GM19025 (cell line): ENCODE data around the gene PTPRN2.
"Not testable (repeated sequence)": the region's sequence is repeated elsewhere in the genome, so short reads cannot be mapped to it uniquely, and the experiment has no call there.

Experiments
- ATAC-seq: cut with Tn5 transposase; IDR thresholded peaks from one replicate; pipeline ENCODE4 v1.9.1; 2021; ENCODE audit warnings: mild to moderate bottlenecking, low read depth, moderate library complexity; ENCODE audit not compliant: unreplicated experiment

PTPRN2 gene

GRCh38 chr7:157861031-157861491 is 726.6 kb downstream of the PTPRN2 start:
- ATAC-seq = no peak

- ATAC-seq = no peak
Observed at GRCh38 chr7:157860406-157860805, 727.2 kb downstream of the PTPRN2 start.

- no peak for ATAC-seq
Observed at GRCh38 chr7:157859915-157860314, 727.7 kb downstream of the PTPRN2 start.

DNA sequence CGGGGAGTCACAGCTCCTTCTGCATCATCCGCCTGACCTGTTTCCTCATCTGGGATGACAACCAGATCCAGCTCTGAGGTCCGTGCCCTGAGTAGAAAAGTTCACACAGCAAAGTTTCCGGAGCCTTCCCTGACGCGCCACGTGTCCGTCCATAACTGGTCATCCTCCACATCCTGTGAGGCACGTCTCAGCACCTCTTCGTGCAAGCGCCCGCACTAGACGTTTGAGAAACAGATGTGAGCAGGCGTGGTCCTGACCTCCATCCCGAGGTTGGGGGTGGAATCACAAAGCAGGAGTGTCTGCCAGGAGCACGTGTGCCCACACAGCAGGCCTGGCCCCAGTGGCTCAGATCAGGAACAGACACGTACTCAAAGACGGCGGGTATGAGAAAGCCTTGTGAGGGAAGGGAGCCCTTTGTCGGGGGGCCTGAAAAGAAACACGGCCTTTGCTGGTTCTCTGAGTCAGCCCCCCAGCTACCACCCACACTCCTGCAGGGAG is 730.0 kb downstream of the PTPRN2 start:
- ATAC-seq = no peak

- no peak for ATAC-seq
Observed at GRCh38 chr7:157856873-157857577, 730.6 kb downstream of the PTPRN2 start.

DNA sequence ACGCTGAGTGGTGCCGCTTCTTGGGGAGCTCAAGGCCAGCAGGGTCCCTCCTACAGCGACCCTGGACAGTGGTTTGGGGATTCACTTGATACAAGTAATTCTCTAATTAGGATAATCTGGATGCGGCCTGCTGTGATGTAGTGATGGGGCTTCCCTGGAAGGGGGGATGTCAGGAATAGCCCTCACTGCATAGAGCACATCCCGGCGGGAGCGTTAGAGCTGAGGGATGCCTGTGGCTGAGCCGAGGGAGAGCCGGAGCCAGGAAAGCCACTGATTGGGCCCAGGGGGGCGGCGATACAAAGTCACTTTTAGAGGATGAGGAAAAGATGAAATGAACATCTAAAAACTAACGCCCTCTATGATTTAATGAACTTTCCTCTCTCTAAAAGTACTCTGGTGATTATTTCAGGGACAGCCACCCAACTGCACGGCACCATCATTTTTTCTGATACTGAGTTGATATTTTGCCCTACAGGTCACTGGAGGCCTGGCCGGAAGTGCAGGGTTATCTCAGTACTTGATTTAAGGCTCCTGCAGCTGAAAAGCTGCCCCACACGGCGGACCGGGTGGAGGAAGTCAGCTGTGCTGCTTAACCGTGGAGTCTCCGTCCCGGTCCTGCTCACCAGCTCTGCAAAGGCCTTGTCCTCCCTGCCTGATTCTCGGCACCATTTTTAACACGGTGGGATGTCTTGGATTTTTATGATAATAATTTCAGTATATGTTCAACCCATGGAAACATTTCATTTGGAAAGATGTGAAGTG is 732.0 kb downstream of the PTPRN2 start:
- ATAC-seq = no peak

GRCh38 chr7:157855016-157855415 is 732.6 kb downstream of the PTPRN2 start:
- ATAC-seq = no peak

DNA sequence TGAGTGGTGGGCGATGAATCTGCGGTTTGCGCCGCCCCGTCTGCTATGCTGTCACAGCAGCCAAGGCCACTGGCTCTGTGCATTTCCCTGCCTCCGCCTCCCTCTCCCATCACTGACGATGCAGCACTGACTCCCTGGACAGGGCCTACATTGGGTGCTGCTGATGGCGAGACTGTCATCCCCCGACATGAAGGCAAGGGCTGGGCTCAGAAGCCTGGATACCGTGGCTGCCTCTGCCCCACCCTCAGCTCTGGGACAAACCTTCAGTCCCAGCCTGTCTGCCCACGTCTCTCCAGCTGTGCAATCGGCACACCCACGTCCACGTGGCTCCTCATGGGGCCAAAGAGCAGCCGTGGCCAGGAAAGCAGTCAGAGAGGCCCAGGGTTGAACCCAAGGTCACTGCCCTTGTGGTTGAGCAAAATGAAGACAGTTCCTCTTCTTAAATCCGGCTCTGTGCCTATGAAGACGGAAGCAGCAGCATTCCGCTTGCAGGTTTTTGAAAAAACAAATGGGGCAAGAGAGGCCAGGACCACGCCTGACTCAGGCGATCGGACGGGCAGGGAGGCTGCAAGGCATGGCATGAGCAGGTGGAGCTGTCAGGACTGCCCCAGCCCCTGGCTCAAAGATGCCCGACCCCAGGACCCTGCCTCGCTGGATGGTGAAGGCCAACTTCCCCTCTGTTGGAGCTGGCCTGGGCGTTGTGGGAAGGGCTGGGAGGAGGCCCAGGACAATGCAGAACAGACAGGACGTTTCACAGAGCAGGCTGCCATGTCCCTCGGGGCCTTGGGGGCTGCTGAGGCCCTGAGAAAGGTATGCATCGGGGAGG is 733.3 kb downstream of the PTPRN2 start:
- no peak for ATAC-seq

DNA sequence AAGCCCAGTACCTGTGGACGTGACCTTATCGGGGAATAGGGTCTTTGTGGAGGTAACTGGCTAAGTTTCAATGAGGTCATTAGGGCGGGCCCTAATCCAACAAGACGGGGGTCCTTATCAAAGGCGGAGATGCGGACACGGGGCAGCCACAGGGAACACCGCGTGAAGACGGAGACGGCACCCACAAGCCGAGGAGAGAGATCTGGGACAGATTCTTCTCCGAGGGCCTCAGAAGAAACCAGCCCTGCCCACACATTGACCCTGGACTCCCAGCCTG is 733.9 kb downstream of the PTPRN2 start:
- ATAC-seq = no peak

- no peak for ATAC-seq
Observed at GRCh38 chr7:157853076-157853788, 734.4 kb downstream of the PTPRN2 start.

DNA sequence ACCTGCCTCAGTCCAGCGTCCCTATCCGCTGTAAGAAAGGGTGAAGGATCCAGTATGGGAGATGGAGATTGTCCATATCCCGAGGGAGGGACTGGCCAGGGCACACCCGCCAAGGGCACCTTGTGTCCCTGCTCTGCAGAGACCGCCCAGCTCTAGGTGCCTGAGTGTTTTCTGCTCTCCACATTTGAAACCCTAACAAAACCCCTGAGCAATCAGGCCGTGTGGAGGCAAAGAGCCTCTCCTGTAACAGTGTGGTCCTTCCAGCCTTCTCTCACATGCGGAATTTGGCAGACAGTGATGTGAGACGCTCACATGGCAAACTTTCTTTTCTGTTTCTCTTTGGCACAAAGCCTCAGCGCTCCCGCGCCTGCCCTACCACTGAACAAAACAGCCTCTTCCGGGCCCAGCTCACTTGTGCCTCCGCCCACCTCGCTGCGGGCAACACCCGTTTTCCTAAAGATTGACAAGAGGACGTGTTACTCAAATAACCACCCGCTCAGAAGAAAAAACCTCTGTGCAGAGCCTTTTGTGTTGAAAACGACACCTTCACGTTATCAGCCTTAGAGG is 736.0 kb downstream of the PTPRN2 start:
- ATAC-seq = no peak

- ATAC-seq = no peak
Observed at GRCh38 chr7:157850481-157851444, 736.9 kb downstream of the PTPRN2 start.

DNA sequence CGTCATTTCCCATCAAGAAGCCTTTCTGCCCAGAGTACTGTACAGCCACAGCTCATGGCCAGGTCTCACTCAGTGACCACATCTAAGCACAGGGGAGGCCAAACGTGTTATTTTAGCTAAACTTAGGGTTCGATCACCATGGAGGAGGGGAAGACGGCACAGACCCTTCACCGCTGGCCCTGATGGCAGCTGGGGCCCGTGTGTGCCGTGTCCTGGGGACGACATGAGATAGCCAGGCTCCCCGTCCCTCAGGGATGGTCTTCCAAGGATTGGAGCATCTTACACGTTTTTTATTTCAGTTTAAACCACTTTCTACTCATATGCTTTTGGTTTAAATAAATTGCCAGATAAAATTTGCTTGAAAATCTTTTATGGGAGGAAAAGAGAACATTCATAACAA is 737.9 kb downstream of the PTPRN2 start:
- no peak for ATAC-seq

- no peak for ATAC-seq
Observed at GRCh38 chr7:157849341-157849596, 738.4 kb downstream of the PTPRN2 start.

DNA sequence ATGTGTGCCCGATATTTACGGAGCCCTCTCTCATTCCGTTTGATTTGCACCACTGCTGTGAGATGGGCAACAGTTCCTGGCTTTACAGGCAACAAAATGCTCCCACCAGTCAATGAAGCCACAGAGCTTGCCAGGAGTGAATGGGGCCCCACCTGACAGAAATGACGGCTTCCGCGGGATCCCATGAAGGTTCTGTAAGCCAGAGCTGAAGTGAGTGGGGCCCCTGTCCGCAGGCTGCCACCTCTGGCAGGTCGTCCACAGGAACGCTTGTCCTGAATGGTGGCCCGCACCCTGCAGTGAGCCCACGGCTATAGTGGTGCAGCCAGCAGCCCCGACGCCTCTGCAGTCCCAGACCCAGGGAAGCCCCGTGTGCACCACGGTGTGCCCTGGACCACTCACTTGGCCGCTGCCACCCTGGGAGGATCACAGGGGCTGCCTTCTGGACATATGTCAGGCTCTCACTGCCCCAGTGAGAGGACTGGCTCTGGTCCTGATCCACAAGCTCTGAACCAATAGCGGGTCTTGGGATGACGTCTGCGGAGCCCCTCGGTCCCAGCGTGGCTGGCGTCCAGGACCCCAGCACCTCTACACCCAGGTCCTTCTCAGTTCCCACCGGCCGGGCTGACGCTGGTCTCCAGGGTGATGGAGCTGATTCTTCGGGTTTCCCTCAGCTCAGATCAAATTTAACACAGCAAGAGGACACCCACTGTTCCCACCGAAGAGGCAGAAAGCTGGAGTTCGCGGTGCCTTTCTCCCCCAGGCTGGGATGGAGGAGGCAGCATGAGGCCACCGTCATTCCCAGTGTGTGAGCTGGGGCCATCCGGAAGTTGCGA is 738.9 kb downstream of the PTPRN2 start:
- no peak for ATAC-seq

GRCh38 chr7:157847756-157848487 is 739.7 kb downstream of the PTPRN2 start:
- ATAC-seq = not testable (repeated sequence)

DNA sequence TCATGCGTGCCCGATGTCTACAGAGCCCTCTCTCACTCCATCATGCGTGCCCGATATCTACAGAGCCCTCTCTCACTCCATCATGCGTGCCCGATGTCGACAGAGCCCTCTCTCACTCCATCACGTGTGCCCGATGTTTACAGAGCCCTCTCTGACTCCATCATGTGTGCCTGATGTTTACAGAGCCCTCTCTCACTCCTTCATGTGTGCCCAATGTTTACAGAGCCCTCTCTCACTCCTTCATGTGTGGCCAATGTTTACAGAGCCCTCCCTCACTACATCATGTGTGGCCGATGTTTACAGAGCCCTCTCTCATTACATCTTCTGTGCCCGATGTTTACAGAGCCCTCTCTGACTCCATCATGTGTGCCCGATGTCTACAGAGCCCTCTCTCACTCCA is 740.9 kb downstream of the PTPRN2 start:
- ATAC-seq = not testable (repeated sequence)

DNA sequence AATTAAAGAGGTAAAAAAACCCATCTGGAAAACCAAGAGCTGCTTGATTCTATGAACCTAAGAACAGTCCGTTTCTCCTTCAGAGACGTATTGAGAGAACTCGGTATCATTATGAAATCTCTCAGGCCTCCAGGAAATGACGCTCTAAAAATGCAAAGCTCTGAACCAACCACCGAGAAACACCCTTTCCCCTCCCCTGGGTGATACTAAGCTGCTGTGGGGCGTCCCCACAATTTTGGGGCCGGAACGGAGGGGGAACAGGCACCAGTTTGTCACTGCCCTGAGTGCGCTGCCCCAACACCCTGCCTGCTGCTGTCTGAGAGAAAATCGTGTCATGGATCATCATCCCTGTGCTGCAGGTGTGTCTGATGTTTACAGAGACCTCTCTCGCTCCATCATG is 741.4 kb downstream of the PTPRN2 start:
- ATAC-seq = no peak
